NB4 (cell line): ENCODE measurements around the gene CEP131.

ENCODE experiments used
- POLR2A ChIP-seq: IDR thresholded peaks from 2 replicates; pipeline ENCODE4 v1.6.1; 2011; ENCODE audit warnings: mild to moderate bottlenecking; ENCODE audit not compliant: insufficient read length; ENCODE audit errors: extremely low read depth
- TF ChIP-seq, protein P1 (sequence below): IDR thresholded peaks from one replicate; pipeline ENCODE4 v1.5.1; 2012; ENCODE audit warnings: low read depth, low read length

- no peak for TF ChIP-seq POLR2A
- TF ChIP-seq, protein P1, sequence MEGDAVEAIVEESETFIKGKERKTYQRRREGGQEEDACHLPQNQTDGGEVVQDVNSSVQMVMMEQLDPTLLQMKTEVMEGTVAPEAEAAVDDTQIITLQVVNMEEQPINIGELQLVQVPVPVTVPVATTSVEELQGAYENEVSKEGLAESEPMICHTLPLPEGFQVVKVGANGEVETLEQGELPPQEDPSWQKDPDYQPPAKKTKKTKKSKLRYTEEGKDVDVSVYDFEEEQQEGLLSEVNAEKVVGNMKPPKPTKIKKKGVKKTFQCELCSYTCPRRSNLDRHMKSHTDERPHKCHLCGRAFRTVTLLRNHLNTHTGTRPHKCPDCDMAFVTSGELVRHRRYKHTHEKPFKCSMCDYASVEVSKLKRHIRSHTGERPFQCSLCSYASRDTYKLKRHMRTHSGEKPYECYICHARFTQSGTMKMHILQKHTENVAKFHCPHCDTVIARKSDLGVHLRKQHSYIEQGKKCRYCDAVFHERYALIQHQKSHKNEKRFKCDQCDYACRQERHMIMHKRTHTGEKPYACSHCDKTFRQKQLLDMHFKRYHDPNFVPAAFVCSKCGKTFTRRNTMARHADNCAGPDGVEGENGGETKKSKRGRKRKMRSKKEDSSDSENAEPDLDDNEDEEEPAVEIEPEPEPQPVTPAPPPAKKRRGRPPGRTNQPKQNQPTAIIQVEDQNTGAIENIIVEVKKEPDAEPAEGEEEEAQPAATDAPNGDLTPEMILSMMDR, result no peak
Measured at GRCh38 chr17:81173762-81174155, 49.0 kb downstream of the CEP131 start.
